Measurements from ENCODE around the gene GPR52. TPM values are rescaled to one million over a fixed set of nuclear protein-coding genes. Genes with fewer than 3 reads are reported as not detected.
A peak's percentile ranks its signal among the peaks of the same experiment; 100 is the strongest.
"Not testable (repeated sequence)": the region's sequence is repeated elsewhere in the genome, so short reads cannot be mapped to it uniquely, and the experiment has no call there.

The GPR52 gene
- total and polyA plus RNA-seq, 2 donors (not counting 1 experiment from before 2014, with no cell fraction given): 0.66 TPM; not detected in 1

DNA sequence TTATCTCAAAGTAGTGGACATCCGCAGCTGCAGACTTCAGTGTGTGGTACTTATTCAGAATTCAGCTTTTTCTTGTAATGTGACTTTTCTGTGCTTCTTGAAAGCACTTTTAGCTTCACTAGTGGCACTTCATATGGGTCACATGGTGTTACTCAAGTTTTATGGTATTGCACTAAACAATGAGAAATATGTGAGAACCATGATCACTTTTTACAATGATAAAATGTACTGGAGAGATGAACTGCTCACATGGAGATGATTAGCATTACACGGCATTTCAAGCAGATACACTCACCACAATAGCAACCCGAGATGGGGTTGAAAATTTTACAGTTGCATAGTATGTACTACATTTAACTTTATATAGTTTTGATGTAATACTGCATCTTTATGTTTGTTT, 40.1 kb upstream of the GPR52 start:
- H3K27ac ChIP-seq (ENCODE audit: insufficient read depth, low read length): no peak overlapping the region
- no peaks in the 10 kb centered on the region for H4K20me1 ChIP-seq (ENCODE audit: control insufficient read depth, extremely low read depth, insufficient read depth, low read length)
- no peaks in the 10 kb centered on the region for H3K36me3 ChIP-seq (ENCODE audit: control insufficient read depth, insufficient read depth, low read length)
- H3K4me1 ChIP-seq (ENCODE audit: control insufficient read depth, extremely low read depth, insufficient read depth, low read length): no peaks in the 10 kb centered on the region
- H2AFZ ChIP-seq (ENCODE audit: low read length): no peak overlapping the region
- TF ChIP-seq, protein P1, sequence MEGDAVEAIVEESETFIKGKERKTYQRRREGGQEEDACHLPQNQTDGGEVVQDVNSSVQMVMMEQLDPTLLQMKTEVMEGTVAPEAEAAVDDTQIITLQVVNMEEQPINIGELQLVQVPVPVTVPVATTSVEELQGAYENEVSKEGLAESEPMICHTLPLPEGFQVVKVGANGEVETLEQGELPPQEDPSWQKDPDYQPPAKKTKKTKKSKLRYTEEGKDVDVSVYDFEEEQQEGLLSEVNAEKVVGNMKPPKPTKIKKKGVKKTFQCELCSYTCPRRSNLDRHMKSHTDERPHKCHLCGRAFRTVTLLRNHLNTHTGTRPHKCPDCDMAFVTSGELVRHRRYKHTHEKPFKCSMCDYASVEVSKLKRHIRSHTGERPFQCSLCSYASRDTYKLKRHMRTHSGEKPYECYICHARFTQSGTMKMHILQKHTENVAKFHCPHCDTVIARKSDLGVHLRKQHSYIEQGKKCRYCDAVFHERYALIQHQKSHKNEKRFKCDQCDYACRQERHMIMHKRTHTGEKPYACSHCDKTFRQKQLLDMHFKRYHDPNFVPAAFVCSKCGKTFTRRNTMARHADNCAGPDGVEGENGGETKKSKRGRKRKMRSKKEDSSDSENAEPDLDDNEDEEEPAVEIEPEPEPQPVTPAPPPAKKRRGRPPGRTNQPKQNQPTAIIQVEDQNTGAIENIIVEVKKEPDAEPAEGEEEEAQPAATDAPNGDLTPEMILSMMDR (conservative IDR thresholded peaks at IDR 0.05 in 1 of 2, IDR thresholded peaks at IDR 0.05 in 1 of 2; ENCODE audit: low read depth in 1 of 2, low read length in 2 of 2): no peak
- TF ChIP-seq EZH2 (IDR thresholded peaks at IDR 0.05; ENCODE audit: low read length, missing control alignments): no peak
- H3K4me2 ChIP-seq (ENCODE audit: extremely low read depth, insufficient read depth, low read length): no peak overlapping the region
- no peaks in the 10 kb centered on the region for H3K9me3 ChIP-seq (ENCODE audit: control insufficient read depth, insufficient read depth, low read depth, low read length)
- no peak overlapping the region for H3K9ac ChIP-seq (ENCODE audit: insufficient read depth, low read length)
- no peaks in the 10 kb centered on the region for H3K79me2 ChIP-seq (ENCODE audit: control insufficient read depth, insufficient read depth, low read length)
- H3K27me3 ChIP-seq (ENCODE audit: control insufficient read depth, insufficient read depth, low read length): no peaks in the 10 kb centered on the region
- no peak overlapping the region for H3K4me3 ChIP-seq (replicated peaks in 1 of 4; ENCODE audit: control extremely low read depth in 1 of 4, insufficient read depth in 1 of 4, low read depth in 3 of 4, low read length in 4 of 4)
- peak in 1 of 2 donors; percentile 12 for DNase-seq (ENCODE audit: low read depth in 2 of 2)

DNA sequence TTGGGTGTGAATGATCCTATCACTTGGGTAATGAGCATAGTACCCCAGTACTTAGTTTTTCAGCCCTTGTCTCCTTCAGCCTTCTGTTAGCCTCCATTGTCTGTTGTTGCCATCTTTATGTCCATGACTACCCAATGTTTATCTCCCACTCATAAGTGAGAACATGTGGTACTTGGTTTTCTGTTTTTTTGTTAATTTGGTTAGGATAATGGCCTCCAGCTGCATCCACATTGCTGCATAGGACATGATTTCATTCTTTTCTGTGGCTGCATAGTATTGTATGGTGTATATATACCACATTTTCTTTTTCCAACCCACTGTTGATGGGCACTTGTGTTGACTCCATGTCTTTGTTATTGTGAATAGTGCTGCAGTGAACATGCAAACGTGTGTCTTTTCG, 39.6 kb upstream of the GPR52 start:
- H3K27ac ChIP-seq (ENCODE audit: insufficient read depth, low read length): no peak overlapping the region
- no peaks in the 10 kb centered on the region for H4K20me1 ChIP-seq (ENCODE audit: control insufficient read depth, extremely low read depth, insufficient read depth, low read length)
- H3K27me3 ChIP-seq (ENCODE audit: control insufficient read depth, insufficient read depth, low read length): no peaks in the 10 kb centered on the region
- H3K9me3 ChIP-seq (ENCODE audit: control insufficient read depth, insufficient read depth, low read depth, low read length): no peaks in the 10 kb centered on the region
- no peaks in the 10 kb centered on the region for H3K4me1 ChIP-seq (ENCODE audit: control insufficient read depth, extremely low read depth, insufficient read depth, low read length)
- H3K4me3 ChIP-seq (replicated peaks in 1 of 4; ENCODE audit: control extremely low read depth in 1 of 4, insufficient read depth in 1 of 4, low read depth in 3 of 4, low read length in 4 of 4): no peak overlapping the region
- H3K9ac ChIP-seq (ENCODE audit: insufficient read depth, low read length): no peak overlapping the region
- no peaks in the 10 kb centered on the region for H3K79me2 ChIP-seq (ENCODE audit: control insufficient read depth, insufficient read depth, low read length)
- TF ChIP-seq EZH2 (IDR thresholded peaks at IDR 0.05; ENCODE audit: low read length, missing control alignments): no peak
- TF ChIP-seq, protein P1 (conservative IDR thresholded peaks at IDR 0.05 in 1 of 2, IDR thresholded peaks at IDR 0.05 in 1 of 2; ENCODE audit: low read depth in 1 of 2, low read length in 2 of 2): no peak
- H3K36me3 ChIP-seq (ENCODE audit: control insufficient read depth, insufficient read depth, low read length): no peaks in the 10 kb centered on the region
- H2AFZ ChIP-seq (ENCODE audit: low read length): no peak overlapping the region
- DNase-seq (ENCODE audit: low read depth in 2 of 2): no peak
- H3K4me2 ChIP-seq (ENCODE audit: extremely low read depth, insufficient read depth, low read length): no peak overlapping the region

GRCh38 chr1:174409801-174410200, 38.0 kb upstream of the GPR52 start:
- not testable (repeated sequence) for H2AFZ ChIP-seq (ENCODE audit: low read length); H3K9ac ChIP-seq (ENCODE audit: insufficient read depth, low read length); H3K79me2 ChIP-seq (ENCODE audit: control insufficient read depth, insufficient read depth, low read length); H3K4me2 ChIP-seq (ENCODE audit: extremely low read depth, insufficient read depth, low read length); H3K4me1 ChIP-seq (ENCODE audit: control insufficient read depth, extremely low read depth, insufficient read depth, low read length); H4K20me1 ChIP-seq (ENCODE audit: control insufficient read depth, extremely low read depth, insufficient read depth, low read length); H3K9me3 ChIP-seq (ENCODE audit: control insufficient read depth, insufficient read depth, low read depth, low read length); DNase-seq (ENCODE audit: low read depth in 2 of 2); H3K4me3 ChIP-seq (replicated peaks in 1 of 4; ENCODE audit: control extremely low read depth in 1 of 4, insufficient read depth in 1 of 4, low read depth in 3 of 4, low read length in 4 of 4); H3K27me3 ChIP-seq (ENCODE audit: control insufficient read depth, insufficient read depth, low read length); H3K27ac ChIP-seq (ENCODE audit: insufficient read depth, low read length); H3K36me3 ChIP-seq (ENCODE audit: control insufficient read depth, insufficient read depth, low read length)

Measured in fibroblast of lung (primary cell).